ENCODE measurements around the gene TMEM63C.

- TF ChIP-seq CTCF (IDR thresholded peaks at IDR 0.05) = no peak
- no peak for TF ChIP-seq POLR2AphosphoS5 (IDR thresholded peaks at IDR 0.05)
- no peak for TF ChIP-seq POLR2A (IDR thresholded peaks at IDR 0.05)
These were observed 64.2 kb downstream of the TMEM63C start for GRCh38 chr14:77245820-77246219.
